Activated T-cell treated with anti-CD3 and anti-CD28 coated beads, Interleukin-2, amount 50 U/mL, for 72 hours (primary cell): ENCODE data around the gene MTG2. TPM values are rescaled to one million over a fixed set of nuclear protein-coding genes. Genes with fewer than 3 reads are reported as not detected.

Source experiments
- ATAC-seq, 2 donors: fragments of 150-1000 bp; cut with Tn5 transposase; replicated peaks in 1 of 2; 2 replicates each; pipeline ENCODE4 v1.10.0; 2021; ENCODE audit warnings: moderate library complexity in 2 of 2, mild to moderate bottlenecking in 1 of 2
- DNase-seq, 2 donors: peaks; one replicate each; pipeline ENCODE4 v3.0.0; 2021 to 2022; ENCODE audit warnings: mixed read lengths in 1 of 2
- H3K27ac Mint-ChIP-seq: one replicate; pipeline ENCODE4 v1.8.0; 2022; ENCODE audit warnings: mild to moderate bottlenecking, moderate library complexity, mixed read lengths
- H3K27me3 Mint-ChIP-seq: one replicate; pipeline ENCODE4 v1.8.0; 2022; ENCODE audit warnings: low read depth, mixed read lengths
- H3K36me3 Mint-ChIP-seq, 2 donors: one replicate each; pipeline ENCODE4 v1.8.0; 2022; ENCODE audit warnings: mixed read lengths in 2 of 2, mild to moderate bottlenecking in 1 of 2; ENCODE audit not compliant: insufficient read depth in 2 of 2
- H3K4me1 Mint-ChIP-seq: one replicate; pipeline ENCODE4 v1.8.0; 2022; ENCODE audit warnings: low read depth, mixed read lengths
- H3K4me3 Mint-ChIP-seq, 2 donors: one replicate each; pipeline ENCODE4 v1.8.0; 2022; ENCODE audit warnings: mild to moderate bottlenecking in 2 of 2, mixed read lengths in 2 of 2, moderate library complexity in 2 of 2
- H3K9me3 Mint-ChIP-seq, 2 donors: one replicate each; pipeline ENCODE4 v1.8.0; 2022; ENCODE audit warnings: mixed read lengths in 2 of 2
- total RNA-seq, 2 donors: library from RNA; stranded (reverse); gene quantifications; one replicate each; pipeline ENCODE4 v1.2.3, GENCODE V29; 2022

Gene MTG2
- 10 to 100 TPM; 28.3 to 48.2 TPM for total RNA-seq

- ATAC-seq = peak; percentile 98
- no peaks in the 10 kb centered on the region for H3K36me3 Mint-ChIP-seq
- H3K27ac Mint-ChIP-seq = peak within 1 kb of the TSS; percentile 85
- H3K27me3 Mint-ChIP-seq = no peaks in the 10 kb centered on the region
- DNase-seq = peak; percentile 95 to 97
- H3K4me3 Mint-ChIP-seq = peak within 1 kb of the TSS; percentile 88 to 93
- no peaks in the 10 kb centered on the region for H3K9me3 Mint-ChIP-seq
- peaks cover 39% of the 10 kb centered on the region for H3K4me1 Mint-ChIP-seq
These were observed at the start of gene MTG2 for GRCh38 chr20:62182469-62183425. TSS of gene MTG2 (plus strand) at chr20:62183028. CDS start at chr20:62193421, 10,393 bp downstream.

GRCh38 chr20:62133051-62133845 is 49.6 kb upstream of the MTG2 start:
- Mint-ChIP-seq H3K9me3 (no peaks in the 10 kb centered on the region), H3K4me1 (peaks cover 20% of the 10 kb centered on the region), H3K36me3 (peaks cover 9 to 27% of the 10 kb centered on the region in 2 donors), H3K27me3 (no peaks in the 10 kb centered on the region), H3K4me3 (no peak overlapping the region), H3K27ac (no peak overlapping the region)
- ATAC-seq = peak in 1 of 2 donors; percentile 20
- DNase-seq = no peak

GRCh38 chr20:62133864-62134263 is 49.0 kb upstream of the MTG2 start:
- peaks cover 22% of the 10 kb centered on the region for H3K4me1 Mint-ChIP-seq
- no peak overlapping the region for H3K27ac Mint-ChIP-seq
- ATAC-seq = no peak
- no peak overlapping the region for H3K4me3 Mint-ChIP-seq
- H3K9me3 Mint-ChIP-seq = no peaks in the 10 kb centered on the region
- no peaks in the 10 kb centered on the region for H3K27me3 Mint-ChIP-seq
- H3K36me3 Mint-ChIP-seq = peaks cover 10 to 30% of the 10 kb centered on the region in 2 donors
- DNase-seq = no peak

- no peak for DNase-seq
- Mint-ChIP-seq H3K4me1 (peaks cover 22% of the 10 kb centered on the region), H3K27ac (no peak overlapping the region), H3K4me3 (no peak overlapping the region), H3K27me3 (no peaks in the 10 kb centered on the region), H3K36me3 (peaks cover 10 to 36% of the 10 kb centered on the region in 2 donors), H3K9me3 (no peaks in the 10 kb centered on the region)
- no peak for ATAC-seq
These were observed 48.0 kb upstream of the MTG2 start for GRCh38 chr20:62134735-62135231.

- Mint-ChIP-seq H3K27me3 (no peaks in the 10 kb centered on the region), H3K27ac (peak overlapping the region; percentile 49), H3K4me1 (peaks cover 30% of the 10 kb centered on the region), H3K36me3 (peaks cover 10 to 36% of the 10 kb centered on the region in 2 donors), H3K4me3 (no peak overlapping the region), H3K9me3 (no peaks in the 10 kb centered on the region)
- DNase-seq (no peak), ATAC-seq (no peak)
These were observed 47.1 kb upstream of the MTG2 start for GRCh38 chr20:62135573-62136266.

GRCh38 chr20:62136283-62137091 is 46.3 kb upstream of the MTG2 start:
- Mint-ChIP-seq H3K27me3 (no peaks in the 10 kb centered on the region), H3K4me1 (peaks cover 38% of the 10 kb centered on the region), H3K27ac (peak overlapping the region; percentile 49), H3K36me3 (peaks cover 10 to 31% of the 10 kb centered on the region in 2 donors), H3K9me3 (no peaks in the 10 kb centered on the region), H3K4me3 (no peak overlapping the region)
- ATAC-seq = peak; percentile 62 to 67
- peak; percentile 70 to 71 for DNase-seq

- Mint-ChIP-seq H3K4me3 (no peak overlapping the region), H3K9me3 (no peaks in the 10 kb centered on the region), H3K27me3 (no peaks in the 10 kb centered on the region), H3K27ac (no peak overlapping the region), H3K4me1 (peaks cover 40% of the 10 kb centered on the region), H3K36me3 (peaks cover 10 to 30% of the 10 kb centered on the region in 2 donors)
- no peak for ATAC-seq
- no peak for DNase-seq
These were observed 45.8 kb upstream of the MTG2 start for GRCh38 chr20:62137092-62137384.

GRCh38 chr20:62137478-62138203 is 45.2 kb upstream of the MTG2 start:
- peaks cover 38% of the 10 kb centered on the region for H3K4me1 Mint-ChIP-seq
- no peak overlapping the region for H3K4me3 Mint-ChIP-seq
- ATAC-seq (no peak), DNase-seq (no peak)
- no peaks in the 10 kb centered on the region for H3K9me3 Mint-ChIP-seq
- H3K27ac Mint-ChIP-seq = peak overlapping the region; percentile 3
- H3K27me3 Mint-ChIP-seq = no peaks in the 10 kb centered on the region
- peaks cover 10 to 30% of the 10 kb centered on the region in 2 donors for H3K36me3 Mint-ChIP-seq

- Mint-ChIP-seq H3K27me3 (no peaks in the 10 kb centered on the region), H3K36me3 (peaks cover 10 to 29% of the 10 kb centered on the region in 2 donors), H3K9me3 (no peaks in the 10 kb centered on the region), H3K4me1 (peaks cover 34% of the 10 kb centered on the region), H3K27ac (no peak overlapping the region), H3K4me3 (no peak overlapping the region)
- no peak for ATAC-seq
- DNase-seq = no peak
These were observed 44.7 kb upstream of the MTG2 start for GRCh38 chr20:62138204-62138543.

- ATAC-seq (no peak), DNase-seq (no peak)
- Mint-ChIP-seq H3K36me3 (peaks cover 10 to 28% of the 10 kb centered on the region in 2 donors), H3K4me1 (peaks cover 28% of the 10 kb centered on the region), H3K4me3 (no peak overlapping the region), H3K27me3 (no peaks in the 10 kb centered on the region), H3K27ac (no peak overlapping the region), H3K9me3 (no peaks in the 10 kb centered on the region)
These were observed 43.9 kb upstream of the MTG2 start for GRCh38 chr20:62138912-62139311.

GRCh38 chr20:62139636-62140035 is 43.2 kb upstream of the MTG2 start:
- H3K4me1 Mint-ChIP-seq = peaks cover 32% of the 10 kb centered on the region
- peaks cover 7 to 28% of the 10 kb centered on the region in 2 donors for H3K36me3 Mint-ChIP-seq
- no peaks in the 10 kb centered on the region for H3K27me3 Mint-ChIP-seq

GRCh38 chr20:62141043-62141396 is 41.8 kb upstream of the MTG2 start:
- Mint-ChIP-seq H3K27me3 (no peaks in the 10 kb centered on the region), H3K9me3 (no peaks in the 10 kb centered on the region), H3K36me3 (peaks cover 7 to 28% of the 10 kb centered on the region in 2 donors), H3K4me1 (peaks cover 46% of the 10 kb centered on the region), H3K4me3 (peak overlapping the region; percentile 92 to 96), H3K27ac (peak overlapping the region; percentile 10)
- DNase-seq = no peak
- no peak for ATAC-seq

More at GRCh38 chr20:62139636-62140035, 43.2 kb upstream of the MTG2 start:
- Mint-ChIP-seq H3K9me3 (no peaks in the 10 kb centered on the region), H3K27ac (peak overlapping the region; percentile 46), H3K4me3 (no peak overlapping the region)
- DNase-seq (no peak), ATAC-seq (no peak)
